Measurements from ENCODE around the gene UST.
A peak's percentile ranks its signal among the peaks of the same experiment; 100 is the strongest.

The UST gene

GRCh38 chr6:149052350-149053106 is 305.7 kb downstream of the UST start:
- no peak for DNase-seq

DNA sequence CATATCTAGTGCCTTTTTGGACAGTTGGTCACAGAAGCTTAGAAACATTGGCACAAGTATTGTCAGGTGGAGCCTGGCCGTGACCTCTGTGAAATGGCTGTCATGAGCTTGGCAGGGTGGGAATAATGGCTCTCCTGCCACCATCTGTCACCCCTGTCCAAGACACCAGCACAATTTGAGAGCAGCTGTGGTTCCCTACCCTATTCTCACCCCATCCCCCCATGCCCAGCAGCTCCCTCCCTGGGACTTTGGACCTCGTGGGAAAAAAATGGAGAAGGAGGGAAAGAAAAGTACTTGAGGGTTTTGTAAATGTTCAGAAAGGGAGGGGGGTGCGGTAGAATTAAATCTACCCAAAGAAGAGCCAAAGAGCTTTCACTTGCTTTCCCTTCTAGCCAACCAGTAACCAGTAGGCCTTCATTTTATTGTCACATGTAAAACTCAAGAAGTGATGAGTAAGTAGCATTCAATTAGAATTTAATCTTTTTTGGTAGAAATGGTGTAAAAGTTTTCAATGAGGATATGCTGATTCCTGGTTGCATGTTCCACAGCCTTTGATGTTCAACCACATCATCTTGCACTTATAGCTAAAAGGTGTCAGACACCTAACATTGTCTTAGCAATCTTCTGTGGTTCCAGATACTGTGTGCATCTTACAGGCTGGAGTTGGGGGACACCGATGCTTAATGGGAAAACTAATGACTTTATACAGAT is 307.2 kb downstream of the UST start:
- DNase-seq: no peak

GRCh38 chr6:149054559-149055194 is 307.8 kb downstream of the UST start:
- no peak for DNase-seq

- no peak for DNase-seq
Observed at GRCh38 chr6:149055195-149055899, 308.5 kb downstream of the UST start.

GRCh38 chr6:149056777-149057463 is 310.1 kb downstream of the UST start:
- DNase-seq: no peak

DNA sequence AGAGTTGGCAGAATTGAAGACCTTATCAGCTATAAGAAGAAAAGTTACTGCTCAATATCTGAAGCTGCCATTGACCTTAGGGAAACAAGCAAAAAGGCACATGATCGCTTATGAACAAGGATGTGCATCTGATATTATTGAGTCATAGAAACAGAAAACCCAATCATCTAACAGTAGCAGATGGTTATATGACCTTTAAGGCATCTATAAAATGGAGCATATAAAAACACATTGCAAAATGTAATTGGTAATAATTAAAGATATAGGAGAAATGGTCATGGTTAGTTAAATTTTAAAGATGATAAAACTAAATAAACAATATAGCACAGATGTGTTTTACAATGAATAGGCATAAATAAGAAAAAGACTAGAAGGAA is 310.6 kb downstream of the UST start:
- no peak for DNase-seq

- DNase-seq: no peak
Observed at GRCh38 chr6:149059557-149059956, 312.7 kb downstream of the UST start.

GRCh38 chr6:149060300-149060984 is 313.6 kb downstream of the UST start:
- peak; percentile 71 for DNase-seq

DNA sequence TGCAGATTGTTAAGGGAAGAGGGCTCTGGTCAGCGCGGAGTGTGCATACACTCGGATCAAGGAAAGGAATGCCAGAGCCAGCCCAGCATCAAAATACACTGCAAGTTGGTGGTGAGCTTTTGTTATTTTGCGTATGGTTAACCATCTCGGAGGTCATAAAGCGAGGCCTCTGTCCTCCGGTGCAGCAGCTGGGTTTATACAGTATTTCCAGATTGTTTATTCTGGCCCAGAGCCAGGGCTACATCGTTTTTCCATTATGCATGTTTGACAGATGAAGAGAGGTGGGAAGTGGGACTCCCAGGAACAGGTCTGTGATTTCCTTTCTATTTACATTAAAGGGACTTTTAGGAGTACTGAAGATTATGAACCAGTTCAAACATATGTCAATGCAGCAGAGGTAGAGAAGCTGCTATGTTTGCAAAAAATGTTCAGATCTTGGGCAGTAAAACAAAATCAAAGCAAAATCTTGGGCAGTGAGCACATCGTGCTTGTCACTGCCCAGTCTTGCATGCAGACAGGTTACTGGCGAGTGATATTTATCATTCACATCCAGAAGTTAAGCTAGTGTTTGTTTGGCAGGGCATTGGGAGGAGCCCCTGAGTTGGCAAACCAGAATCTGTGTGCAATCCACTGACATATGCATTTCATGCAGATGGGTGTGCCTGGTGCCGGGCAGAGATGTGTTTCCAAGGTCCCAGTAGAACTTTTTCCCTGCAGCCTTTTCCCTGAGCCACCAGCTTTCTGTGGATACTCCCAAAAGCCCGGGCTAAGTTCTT is 314.3 kb downstream of the UST start:
- no peak for DNase-seq

DNA sequence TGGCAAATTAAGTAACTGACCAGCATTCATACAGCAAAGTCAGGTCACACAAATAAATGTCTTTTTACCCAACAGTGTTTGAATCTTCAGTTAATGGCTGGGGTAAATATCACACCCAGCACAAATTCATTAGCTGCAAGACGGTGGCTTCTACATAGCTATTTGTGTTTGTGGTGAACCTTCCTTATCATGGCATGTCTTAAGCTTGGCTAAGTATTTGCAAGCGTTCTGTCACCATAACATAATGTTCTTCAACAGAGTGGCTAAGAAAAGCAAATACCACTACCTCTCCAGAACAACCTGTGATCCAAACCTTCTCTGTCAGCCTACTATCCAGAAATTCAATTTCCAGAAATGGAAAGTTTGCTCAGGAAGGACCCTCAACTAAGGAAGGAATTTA is 315.1 kb downstream of the UST start:
- DNase-seq: no peak

- DNase-seq: no peak
Observed at GRCh38 chr6:149062653-149063348, 316.0 kb downstream of the UST start.

- no peak for DNase-seq
Observed at GRCh38 chr6:149063468-149063867, 316.6 kb downstream of the UST start.

- DNase-seq: no peak
Observed at GRCh38 chr6:149064001-149064659, 317.3 kb downstream of the UST start.

GRCh38 chr6:149064660-149065015 is 317.8 kb downstream of the UST start:
- DNase-seq: no peak

GRCh38 chr6:149065121-149065520 is 318.3 kb downstream of the UST start:
- no peak for DNase-seq

DNA sequence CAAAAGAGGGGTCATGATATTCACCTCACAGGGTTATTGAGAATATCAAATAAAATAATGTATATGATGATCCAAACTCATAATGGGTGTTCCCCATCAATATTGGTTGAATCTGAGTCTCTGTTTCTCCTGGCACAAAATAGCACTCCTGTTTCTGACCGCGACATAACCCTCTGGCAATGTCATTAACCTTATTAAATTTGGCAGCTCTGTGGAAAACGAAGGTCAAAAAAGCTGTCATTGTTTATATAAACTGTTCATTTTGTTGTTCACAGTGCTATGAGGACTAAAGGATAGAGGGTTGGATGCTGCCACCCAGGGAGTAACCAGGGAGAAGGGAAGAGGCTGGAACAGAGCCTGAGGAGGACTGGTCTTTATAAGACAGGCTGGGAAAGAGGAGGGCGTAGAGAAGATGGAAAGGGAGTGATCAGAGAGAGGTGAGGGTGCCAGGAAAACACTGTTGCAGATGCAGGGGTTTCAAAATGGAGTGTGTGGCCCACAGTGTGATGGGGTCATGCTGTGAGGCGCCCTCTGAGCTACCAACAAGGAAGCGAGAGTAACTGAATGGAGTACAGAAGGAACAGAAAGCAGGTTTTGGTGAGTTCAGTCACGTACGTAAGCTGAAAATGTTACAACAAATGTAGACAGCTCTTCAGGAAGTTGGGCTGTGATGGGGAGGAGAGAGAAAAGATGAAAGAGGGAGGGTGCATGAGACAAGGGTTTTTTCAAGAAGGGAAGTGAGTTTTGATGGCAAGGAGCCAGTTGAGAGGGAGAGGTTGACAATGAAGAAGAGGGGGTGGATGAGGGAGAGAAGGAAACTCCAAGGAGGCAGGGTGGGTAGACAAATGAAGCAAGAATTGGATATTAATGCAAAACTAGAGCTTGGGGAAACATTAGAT is 319.1 kb downstream of the UST start:
- DNase-seq: peak; percentile 82

DNA sequence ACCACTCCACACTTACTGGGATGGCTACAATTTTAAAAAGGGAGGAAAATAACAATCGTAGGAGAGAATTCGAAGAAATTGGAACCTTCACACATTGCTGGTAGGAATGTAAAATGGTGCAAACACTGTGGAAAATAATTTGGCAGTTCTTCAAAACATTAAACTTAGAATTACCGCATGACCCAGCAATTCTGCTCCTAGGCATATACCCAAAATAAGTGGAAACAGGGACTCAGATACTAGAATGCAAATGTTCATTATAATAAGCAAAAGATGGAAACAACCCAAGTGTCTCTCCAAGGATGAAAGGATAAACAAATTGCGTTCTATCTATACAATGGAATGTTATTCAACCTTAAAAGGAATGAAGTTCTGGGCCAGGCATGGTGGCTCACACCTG is 325.2 kb downstream of the UST start:
- no peak for DNase-seq

GRCh38 chr6:149074832-149075258 is 328.0 kb downstream of the UST start:
- no peak for DNase-seq
